Measurements from ENCODE around the gene LIN52. TPM values are rescaled to one million over a fixed set of nuclear protein-coding genes. Genes with fewer than 3 reads are reported as not detected.

LIN52 gene
- total RNA-seq, 2 donors from 2014 or later, result 16.4 to 19.0 TPM

GRCh38 chr14:74238974-74239847, 154.5 kb downstream of the LIN52 start, which contains the start of gene VSX2:
VSX2 (plus strand) TSS chr14:74239449; CDS start chr14:74239562, 113 bp downstream.
- H3K4me3 ChIP-seq (ENCODE audit: low read length), result no peak within 1 kb of the TSS
- no peak for TF ChIP-seq CTCF (conservative IDR thresholded peaks at IDR 0.05)
- Mint-ChIP-seq H3K9me3 (no peaks in the 10 kb centered on the region), H3K4me1 (peaks cover 14% of the 10 kb centered on the region), H3K27me3 (ENCODE audit: insufficient read depth) (peaks cover 97% of the 10 kb centered on the region), H3K27ac (no peak within 1 kb of the TSS), H3K36me3 (ENCODE audit: low read depth) (no peaks in the 10 kb centered on the region), H3K4me3 (peak within 1 kb of the TSS; percentile 47)
- H3K9me3 ChIP-seq (ENCODE audit: control insufficient read depth, low read length), result no peaks in the 10 kb centered on the region
- H3K4me1 ChIP-seq (ENCODE audit: control insufficient read depth, insufficient read depth, low read length), result peaks cover 4% of the 10 kb centered on the region
- no peaks in the 10 kb centered on the region for H3K36me3 ChIP-seq (ENCODE audit: control insufficient read depth, insufficient read depth, low read length)
- peak; percentile 89 for DNase-seq
- no peak within 1 kb of the TSS for H3K27ac ChIP-seq (ENCODE audit: low read depth, low read length)
- WGBS, 2 experiments (ENCODE audit: insufficient coverage in 1 of 2, insufficient read length in 1 of 2), result 12% methylated on average over 26 to 40 of the region's 40 CpGs
- peaks cover 89% of the 10 kb centered on the region for H3K27me3 ChIP-seq (ENCODE audit: control insufficient read depth, insufficient read depth, low read length, poor library complexity, severe bottlenecking)
- H3K9ac ChIP-seq (ENCODE audit: extremely low read depth, low read length, poor library complexity, severe bottlenecking), result no peak within 1 kb of the TSS

GRCh38 chr14:74239848-74240793, 155.4 kb downstream of the LIN52 start:
- TF ChIP-seq CTCF (conservative IDR thresholded peaks at IDR 0.05), result no peak
- H3K4me3 ChIP-seq (ENCODE audit: low read length), result no peak overlapping the region
- H3K4me1 ChIP-seq (ENCODE audit: control insufficient read depth, insufficient read depth, low read length), result peaks cover 4% of the 10 kb centered on the region
- peak; percentile 76 for DNase-seq
- peaks cover 15% of the 10 kb centered on the region for H3K4me1 Mint-ChIP-seq
- WGBS, 2 experiments (ENCODE audit: insufficient coverage in 1 of 2, insufficient read length in 1 of 2), result 2 to 3% methylated on average over 54 to 94 of the region's 94 CpGs
- H3K36me3 ChIP-seq (ENCODE audit: control insufficient read depth, insufficient read depth, low read length), result no peaks in the 10 kb centered on the region
- H3K27me3 Mint-ChIP-seq (ENCODE audit: insufficient read depth), result peaks cover 96% of the 10 kb centered on the region
- no peaks in the 10 kb centered on the region for H3K36me3 Mint-ChIP-seq (ENCODE audit: low read depth)
- peaks cover 90% of the 10 kb centered on the region for H3K27me3 ChIP-seq (ENCODE audit: control insufficient read depth, insufficient read depth, low read length, poor library complexity, severe bottlenecking)
- no peaks in the 10 kb centered on the region for H3K9me3 ChIP-seq (ENCODE audit: control insufficient read depth, low read length)
- H3K4me3 Mint-ChIP-seq, result peak overlapping the region; percentile 47
- H3K9ac ChIP-seq (ENCODE audit: extremely low read depth, low read length, poor library complexity, severe bottlenecking), result no peak overlapping the region
- H3K27ac Mint-ChIP-seq, result no peak overlapping the region
- H3K9me3 Mint-ChIP-seq, result no peaks in the 10 kb centered on the region
- no peak overlapping the region for H3K27ac ChIP-seq (ENCODE audit: low read depth, low read length)
